ENCODE measurements around the gene C16orf92.

The C16orf92 gene

DNA sequence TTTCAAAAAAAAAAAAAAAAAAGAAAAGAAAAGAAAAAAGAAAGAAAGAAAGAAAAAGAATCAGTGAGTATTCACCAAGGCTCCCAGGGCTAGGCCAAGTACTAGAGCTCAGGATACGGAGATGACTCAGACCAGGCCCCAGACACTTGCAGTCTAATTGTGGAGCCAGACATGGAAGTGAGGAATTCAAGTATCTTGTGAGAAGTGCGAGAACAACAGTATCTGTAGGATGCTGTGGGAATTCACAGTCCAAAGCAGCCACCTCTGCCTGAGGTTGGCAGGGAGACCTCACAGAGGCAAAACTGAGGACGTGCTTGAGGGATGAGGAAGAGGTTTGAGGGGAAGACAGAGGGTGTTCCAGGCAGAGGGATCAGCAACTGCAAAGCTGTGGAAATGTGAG is 28.5 kb downstream of the C16orf92 start:
- no peak for DNase-seq (ENCODE audit: extremely low read depth, low read depth)
- TF ChIP-seq, protein P1, sequence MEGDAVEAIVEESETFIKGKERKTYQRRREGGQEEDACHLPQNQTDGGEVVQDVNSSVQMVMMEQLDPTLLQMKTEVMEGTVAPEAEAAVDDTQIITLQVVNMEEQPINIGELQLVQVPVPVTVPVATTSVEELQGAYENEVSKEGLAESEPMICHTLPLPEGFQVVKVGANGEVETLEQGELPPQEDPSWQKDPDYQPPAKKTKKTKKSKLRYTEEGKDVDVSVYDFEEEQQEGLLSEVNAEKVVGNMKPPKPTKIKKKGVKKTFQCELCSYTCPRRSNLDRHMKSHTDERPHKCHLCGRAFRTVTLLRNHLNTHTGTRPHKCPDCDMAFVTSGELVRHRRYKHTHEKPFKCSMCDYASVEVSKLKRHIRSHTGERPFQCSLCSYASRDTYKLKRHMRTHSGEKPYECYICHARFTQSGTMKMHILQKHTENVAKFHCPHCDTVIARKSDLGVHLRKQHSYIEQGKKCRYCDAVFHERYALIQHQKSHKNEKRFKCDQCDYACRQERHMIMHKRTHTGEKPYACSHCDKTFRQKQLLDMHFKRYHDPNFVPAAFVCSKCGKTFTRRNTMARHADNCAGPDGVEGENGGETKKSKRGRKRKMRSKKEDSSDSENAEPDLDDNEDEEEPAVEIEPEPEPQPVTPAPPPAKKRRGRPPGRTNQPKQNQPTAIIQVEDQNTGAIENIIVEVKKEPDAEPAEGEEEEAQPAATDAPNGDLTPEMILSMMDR (IDR thresholded peaks at IDR 0.05; ENCODE audit: low read depth, low read length), result no peak

DNA sequence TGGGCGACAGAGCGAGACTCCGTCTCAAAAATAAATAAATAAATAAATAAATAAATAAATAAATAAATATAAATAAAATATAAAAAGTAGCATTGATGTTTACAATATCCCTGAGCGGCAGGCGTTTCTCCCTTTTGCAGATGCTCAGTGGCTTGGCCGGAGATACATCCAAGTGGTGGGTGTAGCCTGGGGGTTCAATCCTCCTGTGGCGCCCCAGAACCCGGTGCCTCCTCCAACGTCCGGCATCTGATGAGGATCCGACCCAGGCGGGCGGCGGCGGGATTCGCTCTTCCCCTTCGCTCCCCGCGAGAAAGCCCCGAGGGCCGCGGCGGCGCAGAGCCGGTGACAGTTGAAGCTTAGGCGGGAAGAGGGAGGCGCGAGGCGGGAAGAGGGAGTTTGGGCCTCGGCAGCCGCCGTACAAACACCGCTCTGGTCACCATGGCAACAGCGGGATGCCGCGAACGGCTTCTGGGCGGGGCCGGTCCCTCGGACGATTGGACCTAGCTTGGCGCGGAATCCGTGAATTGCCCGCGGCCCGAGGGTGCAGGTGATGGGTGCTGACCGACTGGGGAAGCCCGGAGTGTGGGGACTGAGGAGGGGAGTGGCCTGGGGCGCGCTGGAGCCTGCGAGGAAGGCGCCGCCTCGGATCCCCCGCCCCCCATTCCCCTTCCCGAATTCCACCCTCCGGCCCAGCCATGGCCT is 29.8 kb downstream of the C16orf92 start:
- TF ChIP-seq, protein P1 (IDR thresholded peaks at IDR 0.05; ENCODE audit: low read depth, low read length), result no peak

DNA sequence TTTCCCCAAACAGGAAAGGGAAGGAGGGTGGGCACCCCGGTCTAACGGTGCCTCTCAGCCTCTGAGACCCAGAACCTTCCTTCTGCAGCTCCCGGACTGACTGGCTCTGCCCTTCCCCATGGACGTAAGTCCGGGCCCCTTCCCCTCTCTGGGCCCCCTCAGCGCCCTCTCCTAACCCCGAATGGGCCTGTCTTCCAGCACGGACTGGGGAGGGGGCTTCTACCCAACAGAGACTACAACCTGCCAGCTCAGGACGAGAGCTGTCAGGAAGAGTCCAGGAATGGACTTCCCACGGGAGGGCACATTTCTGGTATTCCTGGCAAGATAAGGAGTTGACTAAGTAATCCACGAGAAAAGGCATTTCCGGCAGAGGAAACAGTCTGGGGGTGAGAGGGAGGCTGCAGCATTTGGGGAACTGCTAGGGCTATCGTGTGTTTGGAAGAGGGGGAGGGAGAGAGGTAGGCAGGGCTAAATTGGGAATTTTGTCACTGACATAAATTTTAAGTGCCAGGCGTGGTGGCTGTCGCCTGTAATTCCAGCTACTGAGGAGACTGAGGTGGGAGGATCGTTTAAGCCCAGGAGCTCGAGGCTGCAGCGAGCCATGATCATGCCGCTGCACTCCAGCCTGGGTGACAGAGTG is 30.5 kb downstream of the C16orf92 start:
- TF ChIP-seq, protein P1 (IDR thresholded peaks at IDR 0.05; ENCODE audit: low read depth, low read length), result no peak
- DNase-seq (ENCODE audit: extremely low read depth, low read depth), result no peak

More for the DNA sequence above, 29.8 kb downstream of the C16orf92 start:
- DNase-seq (ENCODE audit: extremely low read depth, low read depth), result peak; percentile 75

DNA sequence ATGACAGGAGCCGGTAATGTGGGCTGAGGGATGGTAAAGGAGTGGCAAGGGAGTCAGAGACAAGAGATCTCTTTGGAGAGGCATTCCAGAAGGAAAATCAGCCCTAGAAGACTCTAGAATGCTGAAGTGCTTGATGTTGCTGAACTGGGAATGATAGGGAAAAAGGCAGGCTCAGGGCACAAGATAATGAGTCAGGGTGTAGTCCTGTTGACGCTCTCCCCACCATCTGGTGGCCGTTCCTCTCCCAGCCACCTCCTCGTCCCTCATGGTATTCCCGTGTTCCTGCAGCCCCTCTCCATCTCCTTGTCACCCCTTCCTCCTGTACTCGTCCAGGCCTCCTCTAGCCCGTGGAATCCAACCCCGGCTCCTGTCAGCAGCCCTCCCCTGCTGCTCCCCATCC is 31.5 kb downstream of the C16orf92 start:
- TF ChIP-seq, protein P1 (IDR thresholded peaks at IDR 0.05; ENCODE audit: low read depth, low read length), result no peak
- DNase-seq (ENCODE audit: extremely low read depth, low read depth), result no peak

DNA sequence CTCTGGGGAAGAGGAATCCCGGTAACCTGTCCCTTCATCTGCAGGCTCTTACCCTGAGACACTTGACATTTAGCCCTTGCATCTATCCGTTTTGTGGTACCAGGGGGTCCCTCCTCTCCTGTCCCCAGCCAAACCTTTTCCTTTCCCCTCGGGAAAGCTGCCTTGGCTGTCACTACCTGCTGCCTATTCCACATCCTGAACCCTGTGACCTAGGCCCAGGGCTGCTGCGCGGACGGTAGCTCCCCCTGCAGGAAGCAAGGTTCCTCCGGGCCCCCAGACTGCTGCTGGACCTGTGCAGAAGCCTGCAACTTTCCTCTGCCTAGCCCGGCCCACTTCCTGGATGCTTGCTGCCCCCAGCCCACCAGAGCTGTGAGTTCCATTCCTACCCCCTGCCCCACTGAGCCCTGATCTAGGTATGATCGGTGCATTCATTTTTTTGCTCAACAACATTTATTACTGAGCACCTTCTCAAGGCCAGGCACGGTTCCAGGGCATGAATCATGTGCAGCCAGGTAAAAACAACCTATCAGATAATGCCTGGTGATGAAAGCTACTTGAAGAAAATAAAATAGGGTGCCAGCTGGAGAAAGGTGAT is 32.1 kb downstream of the C16orf92 start:
- TF ChIP-seq, protein P1 (IDR thresholded peaks at IDR 0.05; ENCODE audit: low read depth, low read length), result peak; percentile 46
- no peak for DNase-seq (ENCODE audit: extremely low read depth, low read depth)

DNA sequence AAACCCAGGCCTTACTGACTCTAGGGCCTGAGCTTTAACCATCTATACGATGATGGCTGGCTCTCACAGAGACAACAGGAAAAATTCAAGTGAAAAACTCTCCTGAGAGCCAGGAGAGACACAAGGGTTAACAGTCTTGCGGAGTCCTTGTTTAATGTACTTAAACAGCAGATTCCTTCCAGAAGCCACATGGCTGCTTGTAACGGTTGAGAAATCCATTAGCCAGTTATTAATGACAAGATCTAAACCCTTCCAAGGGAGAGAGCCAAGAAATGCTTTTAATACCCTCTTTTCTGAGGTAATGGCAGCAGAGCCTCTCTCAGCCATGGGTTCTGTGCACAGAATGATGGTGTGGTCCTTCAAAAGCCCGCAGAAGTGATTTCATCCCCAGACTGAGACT is 37.3 kb downstream of the C16orf92 start:
- TF ChIP-seq, protein P1 (IDR thresholded peaks at IDR 0.05; ENCODE audit: low read depth, low read length), result no peak
- DNase-seq (ENCODE audit: extremely low read depth, low read depth), result no peak
